HG02571 (cell line): ENCODE results near the gene LILRB3.

Source experiments
- ATAC-seq: cut with Tn5 transposase; IDR thresholded peaks from one replicate; pipeline ENCODE4 v1.9.1; 2021; ENCODE audit warnings: mild to moderate bottlenecking, moderate library complexity; ENCODE audit not compliant: unreplicated experiment

LILRB3 gene

GRCh38 chr19:54169149-54169740 lies 53.6 kb downstream of the LILRB3 start:
- no peak for ATAC-seq

- ATAC-seq, result no peak
Measured at GRCh38 chr19:54168174-54168917, 54.5 kb downstream of the LILRB3 start.
